Stimulated activated CD4-positive, alpha-beta T cell treated with anti-CD3 and anti-CD28 coated beads, Interleukin-15, amount 100 ng/mL, for 48 hours (primary cell): ENCODE data around the gene WFDC8.
"Not testable (repeated sequence)": the region's sequence is repeated elsewhere in the genome, so short reads cannot be mapped to it uniquely, and the experiment has no call there.

Source experiments
- DNase-seq, 2 donors: peaks; one replicate each; pipeline ENCODE4 v3.0.0-alpha.2; 2020; ENCODE audit warnings: low read depth in 2 of 2

The WFDC8 gene

GRCh38 chr20:45579184-45579583 is at the start of gene WFDC8:
TSS of gene WFDC8 (minus strand) at chr20:45579284. CDS start at chr20:45579247, 37 bp downstream.
- no peak for DNase-seq

- DNase-seq: no peak
Measured at GRCh38 chr20:45626540-45626939, 47.5 kb upstream of the WFDC8 start.

GRCh38 chr20:45621593-45621992 is 42.5 kb upstream of the WFDC8 start:
- no peak for DNase-seq

- no peak for DNase-seq
Measured at GRCh38 chr20:45617591-45617990, 38.5 kb upstream of the WFDC8 start.

- DNase-seq: no peak
Measured at GRCh38 chr20:45612314-45612713, 33.2 kb upstream of the WFDC8 start.

GRCh38 chr20:45611054-45611453 is 32.0 kb upstream of the WFDC8 start:
- peak; percentile 39 to 45 for DNase-seq

GRCh38 chr20:45607810-45608209 is 28.7 kb upstream of the WFDC8 start:
- no peak for DNase-seq

- DNase-seq: no peak
Measured at GRCh38 chr20:45595235-45595634, 16.2 kb upstream of the WFDC8 start.

- DNase-seq: no peak
Measured at GRCh38 chr20:45593498-45593897, 14.4 kb upstream of the WFDC8 start.

GRCh38 chr20:45592574-45593189 is 13.6 kb upstream of the WFDC8 start:
- peak in 1 of 2 donors; percentile 1 for DNase-seq

- DNase-seq: no peak
Measured at GRCh38 chr20:45589725-45590124, 10.6 kb upstream of the WFDC8 start.

- no peak for DNase-seq
Measured at GRCh38 chr20:45588800-45589199, 9.7 kb upstream of the WFDC8 start.

GRCh38 chr20:45585986-45586385 is 6.9 kb upstream of the WFDC8 start:
- DNase-seq: not testable (repeated sequence)

GRCh38 chr20:45584294-45584693 is 5.2 kb upstream of the WFDC8 start:
- DNase-seq: not testable (repeated sequence)

GRCh38 chr20:45583502-45583901 is 4.4 kb upstream of the WFDC8 start:
- no peak for DNase-seq

GRCh38 chr20:45581702-45582101 is 2.6 kb upstream of the WFDC8 start:
- DNase-seq: no peak

GRCh38 chr20:45578231-45578630 is 853 bp downstream of the WFDC8 start:
- no peak for DNase-seq

- DNase-seq: no peak
Measured at GRCh38 chr20:45576995-45577394, 2.1 kb downstream of the WFDC8 start.

- no peak for DNase-seq
Measured at GRCh38 chr20:45575931-45576330, 3.2 kb downstream of the WFDC8 start.

GRCh38 chr20:45569650-45570049 is 9.4 kb downstream of the WFDC8 start:
- not testable (repeated sequence) for DNase-seq

- no peak for DNase-seq
Measured at GRCh38 chr20:45564760-45565276, 14.3 kb downstream of the WFDC8 start.

- DNase-seq: no peak
Measured at GRCh38 chr20:45555198-45555597, 23.9 kb downstream of the WFDC8 start.

GRCh38 chr20:45552456-45552855 is 26.6 kb downstream of the WFDC8 start:
- DNase-seq: no peak

GRCh38 chr20:45550765-45551164 is 28.3 kb downstream of the WFDC8 start:
- no peak for DNase-seq
